ENCODE data around the gene LRRC63. TPM values are rescaled to one million over a fixed set of nuclear protein-coding genes. Genes with fewer than 3 reads are reported as not detected.
A peak's percentile ranks its signal among the peaks of the same experiment; 100 is the strongest.
"Not testable (repeated sequence)": the region's sequence is repeated elsewhere in the genome, so short reads cannot be mapped to it uniquely, and the experiment has no call there.

The LRRC63 gene
- total RNA-seq, result under 1 TPM; 0.15 to 0.33 (median 0.16) TPM

GRCh38 chr13:46211483-46212351, at the start of gene LRRC63:
Gene LRRC63, plus strand, starts transcription at chr13:46211928. Its CDS starts 1,107 bp downstream, at chr13:46213035.
- Histone ChIP-seq H3K27me3 (no peaks in the 10 kb centered on the region), H3K9me3 (no peaks in the 10 kb centered on the region), H3K4me3 (peak within 1 kb of the TSS; percentile 45 to 68 (median 55)), H3K36me3 (no peaks in the 10 kb centered on the region), H3K4me1 (no peaks in the 10 kb centered on the region), H3K27ac (peak within 1 kb of the TSS; percentile 2 to 23)
- no peak for TF ChIP-seq POLR2A (IDR thresholded peaks at IDR 0.05)
- no peak for TF ChIP-seq POLR2AphosphoS5 (IDR thresholded peaks at IDR 0.05)
- TF ChIP-seq CTCF (IDR thresholded peaks at IDR 0.05), result no peak
- peak; percentile 54 to 70 for DNase-seq (ENCODE audit: low spot score in 2 of 2)
- intact Hi-C loops (cut with DNase I; ENCODE audit: low total_unique reads), result no loop called here

- intact Hi-C loops (cut with DNase I; ENCODE audit: low total_unique reads); H3K27me3 ChIP-seq; H3K4me1 ChIP-seq: not testable (repeated sequence)
These were observed 49.0 kb upstream of the LRRC63 start for GRCh38 chr13:46162741-46163140.

GRCh38 chr13:46164661-46165060, 47.1 kb upstream of the LRRC63 start:
- no peak overlapping the region for H3K4me3 ChIP-seq
- intact Hi-C loops (cut with DNase I; ENCODE audit: low total_unique reads), result no loop called here
- TF ChIP-seq POLR2A (IDR thresholded peaks at IDR 0.05) (no peak), CTCF (IDR thresholded peaks at IDR 0.05) (no peak), POLR2AphosphoS5 (IDR thresholded peaks at IDR 0.05) (no peak)

More at GRCh38 chr13:46162741-46163140, 49.0 kb upstream of the LRRC63 start:
- not testable (repeated sequence) for DNase-seq (ENCODE audit: low spot score in 2 of 2); H3K4me3 ChIP-seq; H3K36me3 ChIP-seq; H3K9me3 ChIP-seq; H3K27ac ChIP-seq

GRCh38 chr13:46165485-46166223, 46.1 kb upstream of the LRRC63 start:
- no peaks in the 10 kb centered on the region for H3K4me1 ChIP-seq
- no peak overlapping the region for H3K4me3 ChIP-seq
- TF ChIP-seq POLR2AphosphoS5 (IDR thresholded peaks at IDR 0.05), result no peak
- TF ChIP-seq CTCF (IDR thresholded peaks at IDR 0.05), result no peak
- TF ChIP-seq POLR2A (IDR thresholded peaks at IDR 0.05), result no peak
- no peaks in the 10 kb centered on the region for H3K36me3 ChIP-seq
- no peak overlapping the region for H3K27ac ChIP-seq
- no peaks in the 10 kb centered on the region for H3K27me3 ChIP-seq
- intact Hi-C loops (cut with DNase I; ENCODE audit: low total_unique reads), result no loop called here
- DNase-seq (ENCODE audit: low spot score in 2 of 2), result no peak
- H3K9me3 ChIP-seq, result no peaks in the 10 kb centered on the region

More at GRCh38 chr13:46164661-46165060, 47.1 kb upstream of the LRRC63 start:
- H3K27me3 ChIP-seq, result no peaks in the 10 kb centered on the region
- no peak overlapping the region for H3K27ac ChIP-seq
- H3K9me3 ChIP-seq, result no peaks in the 10 kb centered on the region
- DNase-seq (ENCODE audit: low spot score in 2 of 2), result no peak
- no peaks in the 10 kb centered on the region for H3K4me1 ChIP-seq
- H3K36me3 ChIP-seq, result no peaks in the 10 kb centered on the region

- H3K4me3 ChIP-seq, result no peak overlapping the region
- intact Hi-C loops (cut with DNase I; ENCODE audit: low total_unique reads), result no loop called here
- TF ChIP-seq CTCF (IDR thresholded peaks at IDR 0.05) (no peak), POLR2AphosphoS5 (IDR thresholded peaks at IDR 0.05) (no peak), POLR2A (IDR thresholded peaks at IDR 0.05) (no peak)
These were observed 45.5 kb upstream of the LRRC63 start for GRCh38 chr13:46166224-46166584.

More at GRCh38 chr13:46166224-46166584, 45.5 kb upstream of the LRRC63 start:
- Histone ChIP-seq H3K9me3 (no peaks in the 10 kb centered on the region), H3K27ac (no peak overlapping the region), H3K4me1 (no peaks in the 10 kb centered on the region), H3K27me3 (no peaks in the 10 kb centered on the region), H3K36me3 (no peaks in the 10 kb centered on the region)
- DNase-seq (ENCODE audit: low spot score in 2 of 2), result no peak
